AG09309 (cell line): ENCODE measurements around the gene ZDHHC11.
"Not testable (repeated sequence)": the region's sequence is repeated elsewhere in the genome, so short reads cannot be mapped to it uniquely, and the experiment has no call there.

Source experiments
- DNase-seq: peaks from one replicate; pipeline ENCODE4 v3.0.0-alpha.2; 2010; ENCODE audit warnings: low read depth
- H3K4me3 ChIP-seq: 2 replicates; pipeline ENCODE4 v1.5.1; 2011; ENCODE audit warnings: mild to moderate bottlenecking, low read depth, low read length, moderate library complexity; ENCODE audit not compliant: control insufficient read depth
- TF ChIP-seq, protein P1 (sequence below): IDR thresholded peaks from 2 replicates; pipeline ENCODE4 v1.5.1; 2011; ENCODE audit warnings: mild to moderate bottlenecking, low read depth, low read length, inconsistent platforms; ENCODE audit not compliant: insufficient read depth, control insufficient read depth; ENCODE audit errors: missing control alignments

Gene ZDHHC11

DNA sequence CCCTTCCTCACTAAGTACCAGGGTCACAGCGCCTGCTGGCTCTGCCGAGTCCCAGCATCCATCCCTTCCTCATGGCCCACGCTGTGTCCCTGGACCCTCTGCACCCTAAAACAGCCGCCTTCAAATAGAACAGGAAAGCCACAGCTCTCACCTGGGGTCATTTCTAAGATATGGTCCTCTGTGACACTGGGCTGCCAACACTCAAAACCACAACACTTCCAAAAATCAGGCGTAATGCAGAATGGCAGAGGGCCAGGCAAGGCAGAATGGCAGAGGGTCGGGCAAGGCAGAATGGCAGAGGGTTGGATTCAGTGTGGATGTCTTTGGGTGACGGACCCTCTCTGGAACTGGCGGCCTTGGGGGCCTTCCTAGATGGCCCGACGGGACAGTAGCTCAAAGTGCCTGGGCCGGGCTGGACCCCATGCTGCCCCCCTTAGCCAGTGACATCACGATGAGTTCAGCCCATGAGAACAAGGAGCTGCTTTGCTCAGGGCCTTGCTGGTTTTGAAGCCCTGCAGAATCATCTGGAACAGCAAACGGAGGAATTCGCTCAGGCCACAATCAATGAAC, 101.6 kb downstream of the ZDHHC11 start:
- TF ChIP-seq, protein P1, sequence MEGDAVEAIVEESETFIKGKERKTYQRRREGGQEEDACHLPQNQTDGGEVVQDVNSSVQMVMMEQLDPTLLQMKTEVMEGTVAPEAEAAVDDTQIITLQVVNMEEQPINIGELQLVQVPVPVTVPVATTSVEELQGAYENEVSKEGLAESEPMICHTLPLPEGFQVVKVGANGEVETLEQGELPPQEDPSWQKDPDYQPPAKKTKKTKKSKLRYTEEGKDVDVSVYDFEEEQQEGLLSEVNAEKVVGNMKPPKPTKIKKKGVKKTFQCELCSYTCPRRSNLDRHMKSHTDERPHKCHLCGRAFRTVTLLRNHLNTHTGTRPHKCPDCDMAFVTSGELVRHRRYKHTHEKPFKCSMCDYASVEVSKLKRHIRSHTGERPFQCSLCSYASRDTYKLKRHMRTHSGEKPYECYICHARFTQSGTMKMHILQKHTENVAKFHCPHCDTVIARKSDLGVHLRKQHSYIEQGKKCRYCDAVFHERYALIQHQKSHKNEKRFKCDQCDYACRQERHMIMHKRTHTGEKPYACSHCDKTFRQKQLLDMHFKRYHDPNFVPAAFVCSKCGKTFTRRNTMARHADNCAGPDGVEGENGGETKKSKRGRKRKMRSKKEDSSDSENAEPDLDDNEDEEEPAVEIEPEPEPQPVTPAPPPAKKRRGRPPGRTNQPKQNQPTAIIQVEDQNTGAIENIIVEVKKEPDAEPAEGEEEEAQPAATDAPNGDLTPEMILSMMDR = no peak
- no peak overlapping the region for H3K4me3 ChIP-seq
- no peak for DNase-seq

DNA sequence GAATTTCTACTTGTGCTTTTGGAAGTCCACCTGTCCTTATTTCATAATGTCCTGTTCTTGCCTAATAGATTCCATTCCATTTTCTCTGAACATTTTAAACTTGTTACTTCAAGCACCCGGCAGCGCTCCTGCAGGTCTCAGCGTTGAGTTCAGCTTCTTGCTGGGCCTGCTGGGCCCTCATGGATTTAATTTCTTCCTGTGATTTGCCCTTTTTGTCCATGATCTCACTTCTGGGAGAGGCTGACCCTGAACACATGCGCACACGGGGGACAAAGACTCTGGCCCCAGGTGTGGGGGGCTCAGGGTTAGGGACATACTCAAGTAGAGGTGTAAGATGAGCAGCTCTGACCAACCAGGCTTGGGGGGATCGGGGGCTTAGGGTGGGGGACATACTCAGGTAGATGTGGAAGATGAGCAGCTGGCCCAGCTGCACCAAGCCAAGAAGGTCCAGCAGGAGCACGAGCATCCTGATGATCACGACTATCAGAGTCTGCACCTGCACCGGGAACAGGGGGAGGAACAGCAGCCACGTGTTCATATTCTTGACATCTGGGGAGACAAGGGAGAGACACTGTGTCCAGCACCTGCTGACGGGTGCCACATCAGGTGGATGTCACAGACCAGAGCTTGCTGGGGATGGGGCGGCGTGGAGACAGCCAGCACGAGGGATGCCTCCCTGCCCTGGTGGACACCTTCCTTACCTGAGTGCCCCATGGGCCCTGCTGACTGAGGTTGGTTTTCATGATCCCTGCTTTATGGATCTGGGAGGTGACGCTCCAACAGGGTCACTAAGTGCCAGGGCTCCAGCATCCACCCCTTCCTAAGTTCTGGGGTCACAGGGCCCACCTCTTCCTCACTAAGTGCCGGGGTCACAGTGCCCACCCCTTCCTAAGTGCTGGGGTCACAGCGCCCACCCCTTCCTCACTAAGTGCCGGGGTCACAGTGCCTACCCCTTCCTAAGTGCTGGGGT, 102.5 kb downstream of the ZDHHC11 start:
- H3K4me3 ChIP-seq, DNase-seq: not testable (repeated sequence)

DNA sequence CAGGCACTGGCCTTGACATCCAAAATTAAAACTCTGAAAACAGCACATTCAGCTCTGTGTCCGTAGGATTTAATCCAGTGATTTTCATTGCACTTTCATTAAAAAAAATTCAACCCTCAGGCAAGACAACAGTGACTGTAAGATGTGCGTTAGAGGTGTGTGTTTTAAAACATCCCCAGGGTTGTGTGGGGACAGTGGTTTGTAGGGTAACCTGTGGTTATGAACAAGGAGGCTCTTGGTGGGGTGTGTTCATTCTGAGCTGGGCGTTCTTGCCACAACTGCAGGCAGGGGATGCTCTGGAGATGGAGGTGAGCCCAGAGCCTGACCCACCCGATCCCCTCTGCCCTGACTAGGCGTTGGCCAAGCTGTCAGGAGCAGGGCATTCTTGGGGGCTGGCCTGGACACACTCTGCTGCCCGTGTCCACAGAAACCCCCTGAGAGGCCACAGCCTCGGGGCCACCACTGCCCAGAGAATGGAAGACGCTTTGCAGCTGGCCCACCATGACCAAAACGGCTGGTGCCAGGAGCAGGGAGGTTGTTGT, 103.4 kb downstream of the ZDHHC11 start:
- not testable (repeated sequence) for DNase-seq, H3K4me3 ChIP-seq

DNA sequence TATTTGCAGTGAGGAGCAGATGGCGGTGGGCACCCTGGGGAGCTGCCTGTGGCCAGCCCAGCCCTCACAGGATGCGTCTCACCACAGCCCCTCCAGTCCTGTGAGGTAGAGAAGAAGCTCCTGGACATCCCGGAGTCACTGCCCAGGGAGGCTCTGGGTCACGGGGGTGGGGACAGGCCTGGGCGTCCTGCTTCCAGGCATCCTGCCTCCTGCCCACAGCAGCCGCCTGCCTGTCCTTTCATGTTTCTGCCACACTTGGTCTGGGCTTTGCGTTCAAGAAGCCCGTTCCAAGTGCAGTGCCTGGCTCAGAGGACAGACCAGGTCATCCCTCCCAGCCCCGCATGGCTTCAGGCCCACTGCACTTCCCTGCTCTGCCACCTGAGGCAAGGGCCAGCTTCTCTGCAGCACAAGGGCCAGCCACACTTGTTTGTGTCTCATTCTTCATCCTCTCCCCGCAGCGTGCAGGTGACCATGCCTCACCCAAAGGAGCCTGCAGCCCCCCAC, 104.5 kb downstream of the ZDHHC11 start:
- H3K4me3 ChIP-seq = no peak overlapping the region
- DNase-seq = no peak
- TF ChIP-seq, protein P1 = no peak
